Brain microvascular endothelial cell (primary cell): ENCODE measurements around the gene CFH.
A peak's percentile ranks its signal among the peaks of the same experiment; 100 is the strongest.

ENCODE experiments used
- DNase-seq: peaks from one replicate; pipeline ENCODE4 v3.0.0-alpha.2; 2020
- H3K27ac ChIP-seq: fragments of 250-450 bp; sonication (Bioruptor Pico); 2 replicates; pipeline ENCODE4 v1.5.1; 2020; ENCODE audit warnings: mild to moderate bottlenecking, moderate library complexity
- H3K27me3 ChIP-seq: fragments of 250-450 bp; sonication (Bioruptor Pico); replicated peaks from 2 replicates; pipeline ENCODE4 v1.5.1; 2020; ENCODE audit warnings: mild to moderate bottlenecking
- H3K36me3 ChIP-seq: fragments of 250-450 bp; sonication (Bioruptor Pico); replicated peaks from 2 replicates; pipeline ENCODE4 v1.5.1; 2020; ENCODE audit warnings: mild to moderate bottlenecking
- H3K4me3 ChIP-seq: 2 replicates; pipeline ENCODE4 v1.5.1; 2011; ENCODE audit warnings: low read depth, mild to moderate bottlenecking, control low read depth, low read length, moderate library complexity
- in situ Hi-C: cut with HindIII; loops from 2 replicates; pipeline ENCODE4 v1.10.0; 2017; ENCODE audit warnings: low sequenced_read_pairs, low pct_ligation_motif_present
- TF ChIP-seq, protein P1 (sequence below): IDR thresholded peaks from 2 replicates; pipeline ENCODE4 v1.5.1; 2011; ENCODE audit warnings: low read depth, mild to moderate bottlenecking, moderate library complexity, low read length, control low read depth, inconsistent platforms; ENCODE audit errors: missing control alignments

CFH gene

DNA sequence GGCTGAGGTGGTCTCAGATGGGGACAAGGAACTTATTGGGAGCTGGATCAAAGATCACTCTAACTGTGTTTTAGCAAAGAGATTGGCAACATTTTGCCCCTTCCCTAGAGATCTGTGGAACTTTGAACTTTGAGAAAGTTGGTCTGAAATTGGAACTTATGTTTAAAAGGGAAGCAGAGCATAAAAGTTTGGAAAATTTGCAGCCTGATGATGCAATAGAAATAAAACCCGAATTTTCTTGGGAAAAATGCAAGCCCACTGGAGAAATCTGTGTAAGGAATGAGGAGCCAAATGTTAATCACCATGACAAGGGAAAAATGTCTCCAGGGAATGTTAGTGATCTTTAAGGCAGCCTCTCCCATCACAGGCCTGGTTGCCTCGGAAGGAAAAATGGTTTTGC, 17.2 kb downstream of the CFH start:
- TF ChIP-seq, protein P1, sequence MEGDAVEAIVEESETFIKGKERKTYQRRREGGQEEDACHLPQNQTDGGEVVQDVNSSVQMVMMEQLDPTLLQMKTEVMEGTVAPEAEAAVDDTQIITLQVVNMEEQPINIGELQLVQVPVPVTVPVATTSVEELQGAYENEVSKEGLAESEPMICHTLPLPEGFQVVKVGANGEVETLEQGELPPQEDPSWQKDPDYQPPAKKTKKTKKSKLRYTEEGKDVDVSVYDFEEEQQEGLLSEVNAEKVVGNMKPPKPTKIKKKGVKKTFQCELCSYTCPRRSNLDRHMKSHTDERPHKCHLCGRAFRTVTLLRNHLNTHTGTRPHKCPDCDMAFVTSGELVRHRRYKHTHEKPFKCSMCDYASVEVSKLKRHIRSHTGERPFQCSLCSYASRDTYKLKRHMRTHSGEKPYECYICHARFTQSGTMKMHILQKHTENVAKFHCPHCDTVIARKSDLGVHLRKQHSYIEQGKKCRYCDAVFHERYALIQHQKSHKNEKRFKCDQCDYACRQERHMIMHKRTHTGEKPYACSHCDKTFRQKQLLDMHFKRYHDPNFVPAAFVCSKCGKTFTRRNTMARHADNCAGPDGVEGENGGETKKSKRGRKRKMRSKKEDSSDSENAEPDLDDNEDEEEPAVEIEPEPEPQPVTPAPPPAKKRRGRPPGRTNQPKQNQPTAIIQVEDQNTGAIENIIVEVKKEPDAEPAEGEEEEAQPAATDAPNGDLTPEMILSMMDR, result no peak
- DNase-seq, result no peak
- in situ Hi-C loops, result no loop called here
- Histone ChIP-seq H3K27me3 (no peaks in the 10 kb centered on the region), H3K36me3 (peaks cover 4% of the 10 kb centered on the region), H3K27ac (no peak overlapping the region), H3K4me3 (no peak overlapping the region)

DNA sequence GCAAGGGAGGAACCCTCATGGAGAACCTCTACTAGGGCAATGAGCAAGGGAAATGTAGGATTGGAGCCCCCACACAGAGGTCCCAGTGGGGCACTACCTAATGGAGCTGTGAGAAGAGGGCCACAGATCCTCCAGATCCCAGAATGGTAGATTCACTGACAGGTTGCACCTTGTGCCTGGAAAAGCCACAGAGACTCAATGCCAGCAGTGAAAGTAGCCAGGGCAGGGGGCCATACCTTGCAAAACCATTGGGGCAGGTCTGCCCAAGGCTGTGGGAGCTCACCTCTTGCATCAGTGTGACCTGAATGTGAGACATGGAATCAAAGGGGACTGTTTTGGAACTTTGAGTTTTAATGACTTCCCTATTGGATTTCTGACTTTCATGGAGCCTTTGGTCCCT, 17.9 kb downstream of the CFH start:
- H3K27me3 ChIP-seq, result no peaks in the 10 kb centered on the region
- TF ChIP-seq, protein P1, result no peak
- no peak for DNase-seq
- peaks cover 4% of the 10 kb centered on the region for H3K36me3 ChIP-seq
- H3K27ac ChIP-seq, result no peak overlapping the region
- in situ Hi-C loops, result no loop called here
- no peak overlapping the region for H3K4me3 ChIP-seq

DNA sequence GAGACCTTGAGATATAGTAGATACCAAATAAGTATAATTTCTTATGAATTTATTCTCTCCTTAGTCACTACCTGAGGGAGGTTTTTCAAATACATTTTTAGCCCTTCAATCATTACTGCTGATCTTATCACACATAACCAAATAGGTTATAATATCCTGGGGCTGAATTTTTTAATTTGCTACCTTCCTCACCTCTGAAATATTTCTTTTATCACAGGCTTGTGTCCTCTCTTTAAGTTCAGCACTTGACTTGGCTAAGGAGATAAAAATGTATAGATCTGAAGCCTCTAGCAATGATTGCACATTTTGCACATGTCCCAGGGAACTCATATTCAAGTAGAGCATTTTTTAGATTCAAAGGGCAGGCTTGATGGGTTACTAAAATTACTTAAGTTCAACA, 23.1 kb downstream of the CFH start:
- Histone ChIP-seq H3K4me3 (no peak overlapping the region), H3K36me3 (peaks cover 5% of the 10 kb centered on the region), H3K27me3 (no peaks in the 10 kb centered on the region), H3K27ac (no peak overlapping the region)
- TF ChIP-seq, protein P1, result no peak
- no peak for DNase-seq
- in situ Hi-C loops, result no loop called here

DNA sequence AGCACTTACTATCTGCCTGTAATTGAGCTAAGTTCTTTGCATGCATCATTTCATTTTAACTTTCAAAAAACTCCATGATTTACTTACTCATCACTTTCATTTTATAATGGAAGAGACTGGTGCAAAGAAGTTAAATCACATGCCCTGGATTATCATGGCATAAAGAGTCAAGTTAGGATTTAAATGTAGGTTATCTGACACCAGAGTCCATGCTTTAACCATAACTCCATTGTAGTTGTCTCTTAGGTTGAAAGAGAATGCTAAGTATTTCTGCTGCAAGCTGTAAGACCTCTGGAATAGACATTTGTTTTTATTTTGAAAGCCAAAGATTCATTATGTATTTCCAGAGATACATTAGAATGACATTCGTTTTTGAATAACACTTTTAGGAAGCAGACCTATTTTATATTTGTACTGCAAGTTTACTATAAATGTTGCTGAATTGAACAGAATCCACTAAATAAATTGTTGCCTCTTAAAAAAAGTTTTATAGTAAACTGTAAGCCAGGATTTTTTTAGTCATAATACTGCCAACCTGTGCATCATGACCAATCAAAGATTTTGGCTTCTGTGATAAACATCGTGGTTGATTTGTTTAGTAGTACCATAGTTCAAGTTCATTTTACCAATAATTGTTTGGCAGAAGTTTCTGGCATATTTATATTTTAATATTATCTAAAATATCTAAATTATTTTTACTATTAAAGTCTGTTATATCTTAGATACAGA, 26.1 kb downstream of the CFH start:
- no peak for DNase-seq
- no peak overlapping the region for H3K4me3 ChIP-seq
- H3K27me3 ChIP-seq, result no peaks in the 10 kb centered on the region
- in situ Hi-C loops, result no loop called here
- H3K27ac ChIP-seq, result peak overlapping the region; percentile 19
- TF ChIP-seq, protein P1, result no peak
- H3K36me3 ChIP-seq, result peaks cover 5% of the 10 kb centered on the region

DNA sequence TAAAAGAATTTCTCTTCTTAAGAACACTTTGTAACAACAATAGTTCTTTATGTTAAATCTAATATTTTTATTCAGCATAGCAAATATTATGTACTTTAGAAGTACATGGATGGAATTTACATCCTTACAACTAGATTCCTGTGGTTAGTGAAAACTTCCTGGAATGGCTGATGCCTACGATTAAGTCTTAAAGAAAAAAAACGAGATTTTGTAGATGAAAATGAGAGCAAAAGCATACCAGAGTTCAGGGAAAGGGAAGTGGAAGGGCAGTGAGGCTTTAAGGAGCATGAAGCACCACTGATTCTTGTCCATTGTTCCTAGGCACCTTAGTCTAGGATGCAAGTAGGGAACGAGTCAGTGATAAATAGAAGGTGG, 26.7 kb downstream of the CFH start:
- Histone ChIP-seq H3K4me3 (no peak overlapping the region), H3K27me3 (no peaks in the 10 kb centered on the region), H3K27ac (no peak overlapping the region), H3K36me3 (peaks cover 5% of the 10 kb centered on the region)
- in situ Hi-C loops, result no loop called here
- DNase-seq, result peak; percentile 59
- TF ChIP-seq, protein P1, result no peak

DNA sequence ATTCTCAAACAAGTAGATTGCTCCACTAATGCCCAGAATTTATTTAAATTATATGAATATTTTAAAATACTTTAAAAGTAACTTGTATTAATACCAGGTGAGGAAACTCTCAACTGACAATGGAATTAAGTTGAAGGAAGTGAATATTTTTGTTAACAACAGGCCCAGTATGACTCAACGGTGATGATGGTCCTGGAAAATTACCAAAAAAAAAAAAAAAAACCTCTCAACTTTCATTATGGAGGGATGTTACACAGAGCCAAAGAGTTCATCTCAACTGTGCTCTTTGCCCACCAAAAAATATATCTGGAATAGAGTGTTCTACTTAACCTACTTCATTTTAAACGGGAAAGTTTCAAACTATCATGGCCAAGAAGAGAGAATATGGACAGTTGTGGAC, 28.3 kb downstream of the CFH start:
- TF ChIP-seq, protein P1, result no peak
- DNase-seq, result no peak
- in situ Hi-C loops, result no loop called here

More for the DNA sequence above, 28.3 kb downstream of the CFH start:
- peaks cover 5% of the 10 kb centered on the region for H3K36me3 ChIP-seq
- peak overlapping the region; percentile 41 for H3K27ac ChIP-seq
- H3K4me3 ChIP-seq, result no peak overlapping the region
- no peaks in the 10 kb centered on the region for H3K27me3 ChIP-seq
